Retina (tissue), 1 donor: ENCODE results near the gene USP6.
"Not testable (repeated sequence)": the region's sequence is repeated elsewhere in the genome, so short reads cannot be mapped to it uniquely, and the experiment has no call there.

Experiments
- DNase-seq: peaks from one replicate; pipeline ENCODE4 v3.0.0-alpha.2; 2016

USP6 gene

GRCh38 chr17:5136580-5137412, 21.0 kb downstream of the USP6 start:
- DNase-seq, result not testable (repeated sequence)

- not testable (repeated sequence) for DNase-seq
These were observed 21.8 kb downstream of the USP6 start for GRCh38 chr17:5137511-5138197.

- not testable (repeated sequence) for DNase-seq
These were observed 22.3 kb downstream of the USP6 start for GRCh38 chr17:5138198-5138544.

- DNase-seq, result no peak
These were observed 23.0 kb downstream of the USP6 start for GRCh38 chr17:5138616-5139457.

- DNase-seq, result no peak
These were observed 23.6 kb downstream of the USP6 start for GRCh38 chr17:5139458-5139732.

GRCh38 chr17:5142877-5143276, 27.0 kb downstream of the USP6 start:
- DNase-seq, result not testable (repeated sequence)

- DNase-seq, result not testable (repeated sequence)
These were observed 30.3 kb downstream of the USP6 start for GRCh38 chr17:5146122-5146521.

GRCh38 chr17:5160702-5161101, 44.9 kb downstream of the USP6 start:
- not testable (repeated sequence) for DNase-seq

- not testable (repeated sequence) for DNase-seq
These were observed 46.0 kb downstream of the USP6 start for GRCh38 chr17:5161793-5162192.

- no peak for DNase-seq
These were observed 48.6 kb downstream of the USP6 start for GRCh38 chr17:5164436-5164835.

- not testable (repeated sequence) for DNase-seq
These were observed 50.1 kb downstream of the USP6 start for GRCh38 chr17:5165791-5166564.

- not testable (repeated sequence) for DNase-seq
These were observed 59.2 kb downstream of the USP6 start for GRCh38 chr17:5175027-5175426.

- DNase-seq, result no peak
These were observed 63.2 kb downstream of the USP6 start for GRCh38 chr17:5179003-5179402.

GRCh38 chr17:5181509-5182305, 65.9 kb downstream of the USP6 start:
- no peak for DNase-seq

- no peak for DNase-seq
These were observed 67.0 kb downstream of the USP6 start for GRCh38 chr17:5182597-5183409.

GRCh38 chr17:5183410-5183793, 67.6 kb downstream of the USP6 start:
- no peak for DNase-seq

GRCh38 chr17:5184288-5184687, 68.5 kb downstream of the USP6 start:
- no peak for DNase-seq

- DNase-seq, result peak; percentile 97
These were observed 75.9 kb downstream of the USP6 start, which contains the start of gene ZNF594 for GRCh38 chr17:5191541-5192417. Gene ZNF594 (minus strand): TSS chr17:5191868. CDS start chr17:5184256, 7,612 bp downstream.

- DNase-seq, result no peak
These were observed 78.5 kb downstream of the USP6 start for GRCh38 chr17:5194346-5194745.

GRCh38 chr17:5198472-5198871, 82.6 kb downstream of the USP6 start:
- DNase-seq, result no peak
